NCI-H146 treated with DMSO at 0.1 percent for 48 hours (cell line): ENCODE data around the gene LCMT1.
"Not testable (repeated sequence)": the region's sequence is repeated elsewhere in the genome, so short reads cannot be mapped to it uniquely, and the experiment has no call there.

ENCODE experiments used
- DNase-seq: peaks from one replicate; lab custom pipeline; 2025; ENCODE audit not compliant: unreplicated experiment; lab: John Stamatoyannopoulos, UW

Gene LCMT1

DNA sequence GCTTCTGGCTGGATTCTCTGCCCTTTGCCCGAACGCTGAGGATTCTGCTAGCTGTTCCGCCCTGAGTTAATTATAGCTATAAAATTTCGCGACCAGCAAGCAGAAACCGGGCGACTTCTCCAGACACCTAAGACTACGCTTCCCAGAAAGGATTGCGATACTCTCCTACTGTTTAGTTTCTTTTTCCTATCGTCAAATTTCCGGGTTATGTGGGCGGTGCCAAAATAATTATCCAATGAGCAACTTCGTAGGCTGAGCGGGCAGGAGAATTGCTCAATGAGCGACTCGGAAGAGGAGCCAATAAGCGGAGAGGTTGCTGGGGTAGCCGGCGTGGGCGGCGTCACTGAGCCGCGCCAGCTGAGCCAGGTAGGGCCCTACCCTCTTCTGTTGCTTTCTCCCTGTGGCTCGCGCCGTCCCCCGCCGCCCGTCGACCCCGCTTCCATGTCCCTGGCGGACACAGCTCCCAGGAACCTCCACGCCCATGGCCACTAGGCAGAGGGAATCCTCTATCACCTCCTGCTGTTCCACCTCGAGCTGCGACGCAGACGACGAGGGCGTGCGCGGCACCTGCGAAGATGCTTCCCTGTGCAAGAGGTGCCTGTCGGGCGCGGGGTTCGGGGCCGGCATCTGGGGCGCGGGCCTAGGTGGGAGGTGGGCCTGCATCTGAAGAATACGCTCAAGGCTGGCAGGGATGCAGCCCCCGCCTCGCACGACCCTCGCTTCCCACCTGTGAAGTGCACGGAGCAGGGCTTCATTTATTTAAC, at the start of gene LCMT1:
Gene LCMT1 (plus strand): TSS at position 340 of the 764 bp plus-strand sequence. CDS start 142 bp downstream, at position 482.
- peak; percentile 99 for DNase-seq

GRCh38 chr16:25063102-25063501, 48.4 kb upstream of the LCMT1 start:
- DNase-seq = no peak

GRCh38 chr16:25063865-25064264, 47.7 kb upstream of the LCMT1 start:
- DNase-seq = no peak

DNA sequence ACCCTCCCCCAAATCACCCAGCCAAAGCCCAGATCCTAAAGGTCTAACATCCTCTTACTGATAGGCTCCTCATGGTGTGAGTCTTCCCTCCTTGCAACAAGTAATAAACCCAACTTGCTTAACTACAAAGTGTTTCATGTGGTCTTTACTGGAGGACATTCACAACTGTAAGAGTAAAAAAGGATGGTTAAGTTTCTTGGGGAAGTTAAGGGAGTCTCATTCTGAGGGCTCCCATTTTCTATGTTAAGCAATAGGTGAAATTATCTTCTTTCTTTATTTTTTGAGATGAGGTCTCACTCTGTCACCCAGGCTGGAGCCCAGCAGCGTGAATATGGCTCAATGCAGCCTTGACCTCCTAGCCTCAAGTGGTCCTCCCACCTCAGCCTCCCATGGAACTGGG, 47.3 kb upstream of the LCMT1 start:
- DNase-seq = not testable (repeated sequence)

GRCh38 chr16:25064937-25065336, 46.6 kb upstream of the LCMT1 start:
- no peak for DNase-seq

DNA sequence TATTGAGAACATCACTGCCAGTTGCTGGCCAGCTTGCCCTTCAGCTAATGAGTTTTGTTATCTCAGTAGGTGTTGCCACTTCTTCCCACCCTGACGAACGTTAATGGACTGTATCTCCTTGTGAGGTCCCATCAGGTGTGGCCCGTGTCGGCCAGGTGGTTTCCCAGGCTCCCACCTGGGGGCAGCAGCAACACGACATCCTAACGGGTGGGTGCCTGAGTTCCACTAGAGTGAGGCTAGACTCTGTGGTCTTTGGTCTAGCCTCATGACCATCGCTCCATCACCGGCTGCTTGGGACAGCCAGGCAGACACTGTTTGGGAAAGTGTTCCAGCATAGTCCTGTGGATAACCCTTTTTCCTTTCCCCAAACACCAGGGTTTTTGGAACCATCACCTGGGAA, 45.6 kb upstream of the LCMT1 start:
- peak; percentile 31 for DNase-seq

DNA sequence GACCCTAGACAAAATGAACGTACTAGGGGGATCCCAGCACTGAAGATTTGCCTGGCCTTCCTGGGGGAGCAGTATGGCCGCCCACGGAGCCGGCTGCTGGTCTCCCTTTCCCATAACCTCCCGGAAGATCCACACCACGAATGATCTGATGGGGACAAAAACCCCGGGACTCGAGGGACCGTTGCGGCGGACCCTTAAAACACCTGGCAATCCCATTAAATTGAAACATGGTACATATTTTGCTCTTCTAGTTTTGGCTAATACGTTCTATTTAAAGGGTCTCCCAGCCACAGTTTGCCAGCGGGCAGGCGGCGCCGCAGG, 45.2 kb upstream of the LCMT1 start:
- DNase-seq = no peak

DNA sequence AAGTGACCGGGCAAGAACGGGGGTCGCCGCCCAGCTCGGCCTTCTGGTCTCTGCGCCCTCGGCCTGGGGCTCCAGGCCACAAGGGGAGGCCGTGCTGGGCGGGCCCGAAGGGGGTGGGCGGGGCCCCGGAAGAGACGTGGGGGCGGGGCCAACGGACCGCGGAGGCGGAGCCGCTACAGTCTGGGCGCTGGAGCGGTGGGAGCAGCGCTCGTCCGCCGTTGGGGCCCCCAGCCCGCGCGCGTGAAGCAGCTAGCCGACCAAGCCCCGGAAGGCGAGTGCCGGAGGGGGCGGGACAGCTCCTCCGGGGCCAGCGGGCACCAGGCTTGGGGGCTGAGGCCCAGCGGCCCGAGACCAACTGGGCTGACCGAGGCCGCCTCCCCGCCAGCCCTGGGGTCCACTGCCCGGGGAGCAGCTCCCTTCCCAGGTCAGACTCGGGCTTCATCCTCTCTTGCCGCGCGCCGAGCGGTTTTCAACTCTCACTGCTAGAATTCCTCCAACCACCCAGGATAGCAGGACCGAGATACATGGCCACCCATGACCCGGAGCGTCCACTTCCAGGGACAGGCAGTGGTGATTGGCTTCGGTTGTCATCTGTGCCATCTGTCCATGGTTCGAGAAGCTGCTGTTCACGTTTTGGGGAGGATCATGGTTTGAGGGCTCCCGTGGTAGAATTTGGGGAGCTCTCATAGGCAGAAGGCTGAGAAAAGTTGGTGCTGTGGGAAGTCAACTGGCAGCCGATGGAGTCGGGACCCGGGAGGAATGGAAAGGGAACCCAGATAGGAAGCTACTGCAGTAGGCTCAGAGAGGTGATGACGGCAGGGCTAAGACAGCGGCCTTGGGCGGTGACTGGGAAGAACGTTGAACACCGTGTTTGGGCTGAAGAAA, 44.6 kb upstream of the LCMT1 start:
- peak; percentile 63 for DNase-seq

GRCh38 chr16:25073854-25074253, 37.7 kb upstream of the LCMT1 start:
- no peak for DNase-seq

- no peak for DNase-seq
Measured at GRCh38 chr16:25078386-25078978, 33.1 kb upstream of the LCMT1 start.

- no peak for DNase-seq
Measured at GRCh38 chr16:25079637-25080378, 31.7 kb upstream of the LCMT1 start.

GRCh38 chr16:25080420-25081131, 31.0 kb upstream of the LCMT1 start:
- DNase-seq = no peak

GRCh38 chr16:25081702-25082101, 29.8 kb upstream of the LCMT1 start:
- no peak for DNase-seq

- DNase-seq = no peak
Measured at GRCh38 chr16:25083065-25083464, 28.5 kb upstream of the LCMT1 start.

DNA sequence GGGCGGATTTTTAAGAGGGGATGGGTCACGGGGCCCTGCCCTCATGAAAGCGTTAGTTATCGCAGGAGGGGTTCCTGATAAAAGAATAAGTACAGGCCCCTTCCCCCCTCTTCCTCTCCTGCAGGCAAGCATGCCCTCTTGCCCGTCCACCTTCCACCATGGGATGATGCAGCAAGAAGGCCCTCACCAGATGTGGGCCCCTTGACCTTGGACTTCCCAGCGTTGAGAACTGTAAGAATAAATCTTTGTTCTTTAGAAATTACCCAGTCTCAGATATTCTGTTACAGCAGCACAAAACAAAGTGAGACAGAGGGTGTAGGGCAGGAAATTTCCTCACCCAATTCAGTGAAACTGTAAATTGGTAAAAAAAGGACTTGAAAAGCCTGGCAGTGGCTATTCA, 27.8 kb upstream of the LCMT1 start:
- no peak for DNase-seq

DNA sequence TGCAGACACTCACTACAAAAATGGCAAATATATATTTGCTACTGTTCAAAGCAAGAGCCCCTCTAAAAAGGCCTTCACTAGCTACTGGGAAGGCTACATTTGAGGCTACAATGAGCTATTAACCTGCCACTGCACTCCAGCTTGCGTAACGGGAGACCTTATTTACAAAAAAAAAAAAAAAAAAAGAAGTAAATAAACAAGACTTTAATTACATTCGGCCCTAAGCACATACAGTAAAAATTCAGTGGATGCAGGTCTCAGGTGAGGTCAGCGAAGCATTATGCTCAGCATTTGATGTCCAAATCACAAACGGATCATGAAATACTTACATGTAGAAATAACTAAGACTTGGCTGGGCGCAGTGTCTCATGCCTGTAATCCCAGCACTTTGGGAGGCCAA, 26.7 kb upstream of the LCMT1 start:
- DNase-seq = no peak

GRCh38 chr16:25087761-25088160, 23.8 kb upstream of the LCMT1 start:
- no peak for DNase-seq

- DNase-seq = no peak
Measured at GRCh38 chr16:25089351-25089750, 22.2 kb upstream of the LCMT1 start.

DNA sequence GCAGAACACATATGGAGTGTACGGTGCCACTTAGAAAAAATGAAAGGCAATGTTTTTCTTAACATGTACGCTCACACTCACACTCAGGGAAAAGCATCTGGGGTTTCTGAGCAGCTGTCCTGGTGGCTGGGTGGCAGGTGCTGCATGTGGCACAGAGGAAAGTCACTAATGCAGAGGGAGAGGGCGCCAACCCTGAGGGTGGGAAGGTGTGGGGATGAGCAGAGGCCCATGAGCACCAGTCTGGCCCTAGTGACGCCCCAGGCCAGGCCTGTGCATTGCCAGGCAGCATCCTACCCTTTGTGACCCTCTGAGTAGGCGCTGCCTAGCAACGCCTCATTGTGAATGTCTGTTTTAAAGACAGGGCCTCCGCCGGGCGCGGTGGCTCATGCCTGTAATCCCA, 19.1 kb upstream of the LCMT1 start:
- DNase-seq = no peak

- no peak for DNase-seq
Measured at GRCh38 chr16:25093208-25094061, 18.1 kb upstream of the LCMT1 start.
